ENCODE data around the gene NARS2. TPM values are rescaled to one million over a fixed set of nuclear protein-coding genes. Genes with fewer than 3 reads are reported as not detected.

Gene NARS2
- total and polyA plus RNA-seq, 2 donors (not counting 1 experiment from before 2014, with no cell fraction given): 13.2 to 15.7 TPM

- TF ChIP-seq EZH2 (IDR thresholded peaks at IDR 0.05; ENCODE audit: low read length, missing control alignments) (no peak), CTCF (conservative IDR thresholded peaks at IDR 0.05 in 1 of 2, IDR thresholded peaks at IDR 0.05 in 1 of 2; ENCODE audit: low read depth in 1 of 2, low read length in 2 of 2) (no peak)
- Histone ChIP-seq H3K4me2 (ENCODE audit: extremely low read depth, insufficient read depth, low read length) (no peak overlapping the region), H3K27ac (ENCODE audit: insufficient read depth, low read length) (no peak overlapping the region)
Measured at GRCh38 chr11:78478536-78478935, 96.1 kb downstream of the NARS2 start.

GRCh38 chr11:78476066-78476465 lies 98.6 kb downstream of the NARS2 start:
- Histone ChIP-seq H3K36me3 (ENCODE audit: control insufficient read depth, insufficient read depth, low read length) (no peaks in the 10 kb centered on the region), H3K4me1 (ENCODE audit: control insufficient read depth, extremely low read depth, insufficient read depth, low read length) (no peaks in the 10 kb centered on the region), H3K9ac (ENCODE audit: insufficient read depth, low read length) (no peak overlapping the region), H4K20me1 (ENCODE audit: control insufficient read depth, extremely low read depth, insufficient read depth, low read length) (no peaks in the 10 kb centered on the region), H3K27ac (ENCODE audit: insufficient read depth, low read length) (no peak overlapping the region), H3K4me2 (ENCODE audit: extremely low read depth, insufficient read depth, low read length) (no peak overlapping the region), H3K4me3 (replicated peaks in 1 of 4; ENCODE audit: control extremely low read depth in 1 of 4, insufficient read depth in 1 of 4, low read depth in 3 of 4, low read length in 4 of 4) (no peak overlapping the region), H3K27me3 (ENCODE audit: control insufficient read depth, insufficient read depth, low read length) (no peaks in the 10 kb centered on the region), H2AFZ (ENCODE audit: low read length) (no peak overlapping the region), H3K9me3 (ENCODE audit: control insufficient read depth, insufficient read depth, low read depth, low read length) (no peaks in the 10 kb centered on the region), H3K79me2 (ENCODE audit: control insufficient read depth, insufficient read depth, low read length) (no peaks in the 10 kb centered on the region)
- no peak for DNase-seq (ENCODE audit: low read depth in 2 of 2)
- TF ChIP-seq CTCF (conservative IDR thresholded peaks at IDR 0.05 in 1 of 2, IDR thresholded peaks at IDR 0.05 in 1 of 2; ENCODE audit: low read depth in 1 of 2, low read length in 2 of 2): no peak
- no peak for TF ChIP-seq EZH2 (IDR thresholded peaks at IDR 0.05; ENCODE audit: low read length, missing control alignments)

More at GRCh38 chr11:78478536-78478935, 96.1 kb downstream of the NARS2 start:
- no peaks in the 10 kb centered on the region for H3K27me3 ChIP-seq (ENCODE audit: control insufficient read depth, insufficient read depth, low read length)
- no peak for DNase-seq (ENCODE audit: low read depth in 2 of 2)
- H3K4me3 ChIP-seq (replicated peaks in 1 of 4; ENCODE audit: control extremely low read depth in 1 of 4, insufficient read depth in 1 of 4, low read depth in 3 of 4, low read length in 4 of 4): no peak overlapping the region
- H3K36me3 ChIP-seq (ENCODE audit: control insufficient read depth, insufficient read depth, low read length): no peaks in the 10 kb centered on the region
- H3K9me3 ChIP-seq (ENCODE audit: control insufficient read depth, insufficient read depth, low read depth, low read length): no peaks in the 10 kb centered on the region
- H3K9ac ChIP-seq (ENCODE audit: insufficient read depth, low read length): no peak overlapping the region
- H3K4me1 ChIP-seq (ENCODE audit: control insufficient read depth, extremely low read depth, insufficient read depth, low read length): no peaks in the 10 kb centered on the region
- H3K79me2 ChIP-seq (ENCODE audit: control insufficient read depth, insufficient read depth, low read length): no peaks in the 10 kb centered on the region
- H4K20me1 ChIP-seq (ENCODE audit: control insufficient read depth, extremely low read depth, insufficient read depth, low read length): no peaks in the 10 kb centered on the region
- no peak overlapping the region for H2AFZ ChIP-seq (ENCODE audit: low read length)

- no peak overlapping the region for H3K27ac ChIP-seq (ENCODE audit: insufficient read depth, low read length)
- TF ChIP-seq EZH2 (IDR thresholded peaks at IDR 0.05; ENCODE audit: low read length, missing control alignments) (no peak), CTCF (conservative IDR thresholded peaks at IDR 0.05 in 1 of 2, IDR thresholded peaks at IDR 0.05 in 1 of 2; ENCODE audit: low read depth in 1 of 2, low read length in 2 of 2) (no peak)
- no peaks in the 10 kb centered on the region for H3K9me3 ChIP-seq (ENCODE audit: control insufficient read depth, insufficient read depth, low read depth, low read length)
- H3K27me3 ChIP-seq (ENCODE audit: control insufficient read depth, insufficient read depth, low read length): no peaks in the 10 kb centered on the region
- no peak overlapping the region for H2AFZ ChIP-seq (ENCODE audit: low read length)
- DNase-seq (ENCODE audit: low read depth in 2 of 2): no peak
- no peaks in the 10 kb centered on the region for H3K79me2 ChIP-seq (ENCODE audit: control insufficient read depth, insufficient read depth, low read length)
- no peaks in the 10 kb centered on the region for H3K4me1 ChIP-seq (ENCODE audit: control insufficient read depth, extremely low read depth, insufficient read depth, low read length)
- H3K36me3 ChIP-seq (ENCODE audit: control insufficient read depth, insufficient read depth, low read length): no peaks in the 10 kb centered on the region
- no peak overlapping the region for H3K9ac ChIP-seq (ENCODE audit: insufficient read depth, low read length)
- no peak overlapping the region for H3K4me3 ChIP-seq (replicated peaks in 1 of 4; ENCODE audit: control extremely low read depth in 1 of 4, insufficient read depth in 1 of 4, low read depth in 3 of 4, low read length in 4 of 4)
- H4K20me1 ChIP-seq (ENCODE audit: control insufficient read depth, extremely low read depth, insufficient read depth, low read length): no peaks in the 10 kb centered on the region
- no peak overlapping the region for H3K4me2 ChIP-seq (ENCODE audit: extremely low read depth, insufficient read depth, low read length)
Measured at GRCh38 chr11:78474451-78474850, 100.2 kb downstream of the NARS2 start.

All from fibroblast of lung (primary cell).